IPS-20b (cell line): ENCODE measurements around the gene IKZF1.

Experiments used
- H3K27ac ChIP-seq: one replicate; pipeline ENCODE4 v1.5.1; 2013; ENCODE audit warnings: low read length
- H3K27me3 ChIP-seq: 2 replicates; pipeline ENCODE4 v1.6.1; 2013; ENCODE audit warnings: mild to moderate bottlenecking, low read length, inconsistent platforms; ENCODE audit not compliant: insufficient read depth
- H3K36me3 ChIP-seq: 2 replicates; pipeline ENCODE4 v1.6.1; 2013; ENCODE audit warnings: low read depth, mild to moderate bottlenecking, inconsistent platforms, low read length, moderate library complexity; ENCODE audit not compliant: insufficient read depth
- H3K4me1 ChIP-seq: 2 replicates; pipeline ENCODE4 v1.6.1; 2013; ENCODE audit warnings: mild to moderate bottlenecking, control low read depth, inconsistent platforms, low read length, moderate library complexity; ENCODE audit not compliant: insufficient read depth
- H3K4me3 ChIP-seq: 2 replicates; pipeline ENCODE4 v1.5.1; 2013; ENCODE audit warnings: mild to moderate bottlenecking, low read length, inconsistent platforms
- H3K9ac ChIP-seq: 2 replicates; pipeline ENCODE4 v1.6.1; 2013; ENCODE audit warnings: low read depth, mild to moderate bottlenecking, inconsistent platforms, low read length, moderate library complexity
- H3K9me3 ChIP-seq: 2 replicates; pipeline ENCODE4 v1.6.1; 2013; ENCODE audit warnings: mild to moderate bottlenecking, low read depth, low read length, inconsistent platforms; ENCODE audit not compliant: insufficient read depth

IKZF1 gene

DNA sequence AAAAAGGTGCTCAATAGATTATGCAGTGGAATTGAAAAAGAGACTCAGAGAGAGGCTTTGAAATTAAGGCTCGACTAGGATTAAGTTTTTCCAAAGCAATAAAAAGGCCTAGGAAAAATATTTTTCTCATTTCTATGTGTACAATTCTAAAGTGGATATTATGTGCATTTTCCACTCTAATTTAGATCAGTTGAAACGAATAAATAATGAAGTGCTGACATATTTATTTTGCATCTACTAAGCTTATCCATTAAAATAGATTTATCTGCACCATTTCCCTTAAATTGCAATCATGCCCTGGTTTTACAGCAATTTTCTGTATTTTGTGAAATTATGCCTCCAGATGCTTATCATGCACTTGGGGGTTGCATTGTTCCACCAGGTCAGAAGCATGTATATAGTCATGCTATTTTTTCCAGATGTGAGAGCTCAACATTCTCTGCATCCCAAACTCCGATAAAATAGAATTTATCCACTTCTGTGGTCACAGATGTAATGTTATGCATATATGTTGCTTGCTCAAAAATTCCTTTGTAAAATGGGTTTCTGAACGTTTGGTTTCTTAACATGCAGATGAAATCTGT is 127.3 kb downstream of the IKZF1 start:
- no peak overlapping the region for H3K9ac ChIP-seq
- no peak overlapping the region for H3K27ac ChIP-seq
- H3K9me3 ChIP-seq: no peaks in the 10 kb centered on the region; the same call in 1 of the 2 replicates
- H3K36me3 ChIP-seq: no peaks in the 10 kb centered on the region
- H3K27me3 ChIP-seq: no peaks in the 10 kb centered on the region
- H3K4me1 ChIP-seq: no peaks in the 10 kb centered on the region
- H3K4me3 ChIP-seq: no peak overlapping the region

DNA sequence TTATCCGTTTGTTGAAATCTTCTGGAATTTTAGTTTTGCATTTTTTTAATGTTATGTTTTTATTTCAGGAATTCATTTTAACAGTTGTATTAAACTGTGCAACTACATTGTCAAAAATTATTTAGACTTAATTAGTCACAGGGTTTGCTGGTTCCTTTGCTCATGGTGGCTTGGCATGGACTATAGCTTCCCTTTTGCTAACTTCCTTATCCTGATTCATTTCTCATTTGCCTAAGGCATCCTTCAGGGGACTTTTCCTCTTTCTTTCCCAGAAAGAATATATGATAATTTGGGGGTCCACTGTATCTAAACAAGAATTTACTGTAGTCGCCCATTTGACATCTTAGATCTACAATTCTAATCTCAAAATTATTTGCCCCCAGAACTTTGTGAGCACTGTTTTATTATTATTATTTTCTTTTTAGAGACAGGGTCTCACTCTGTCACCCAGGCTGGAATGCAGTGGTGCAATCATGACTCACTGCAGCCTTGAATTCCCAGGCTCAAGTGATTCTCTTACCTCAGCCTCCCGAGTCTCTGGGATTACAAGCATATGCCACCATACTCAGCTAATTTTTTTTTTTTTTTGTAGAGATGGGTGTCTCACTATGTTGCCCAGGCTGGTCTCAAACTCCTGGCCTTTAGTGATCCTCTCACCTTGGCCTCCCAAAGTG is 131.8 kb downstream of the IKZF1 start:
- Histone ChIP-seq H3K4me3 (no peak overlapping the region), H3K9me3 (no peaks in the 10 kb centered on the region), H3K27me3 (no peaks in the 10 kb centered on the region), H3K36me3 (no peaks in the 10 kb centered on the region; the same call in 1 of the 2 replicates), H3K4me1 (no peaks in the 10 kb centered on the region), H3K9ac (no peak overlapping the region), H3K27ac (no peak overlapping the region)

DNA sequence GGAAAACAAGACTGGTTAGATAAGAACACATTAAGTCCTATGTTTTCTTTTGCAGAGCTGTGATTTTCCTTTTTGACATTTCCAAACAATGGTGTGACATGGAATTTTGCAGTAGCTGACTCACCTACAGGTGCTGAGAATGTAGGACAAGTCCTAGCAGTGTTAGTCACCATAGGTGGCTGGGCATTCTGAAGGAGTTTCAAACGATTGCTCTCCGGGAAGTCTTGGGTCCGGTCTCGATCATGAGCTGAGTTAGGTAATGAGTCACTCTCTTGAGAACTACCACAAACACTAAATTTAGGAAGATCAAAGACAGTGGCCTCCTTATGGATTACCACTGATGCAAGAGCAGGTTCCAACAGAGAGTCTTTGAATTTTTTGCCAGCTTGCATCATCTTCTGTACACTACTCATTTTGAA is 142.0 kb downstream of the IKZF1 start:
- peaks cover 23% of the 10 kb centered on the region for H3K36me3 ChIP-seq
- no peaks in the 10 kb centered on the region for H3K9me3 ChIP-seq
- no peak overlapping the region for H3K27ac ChIP-seq

DNA sequence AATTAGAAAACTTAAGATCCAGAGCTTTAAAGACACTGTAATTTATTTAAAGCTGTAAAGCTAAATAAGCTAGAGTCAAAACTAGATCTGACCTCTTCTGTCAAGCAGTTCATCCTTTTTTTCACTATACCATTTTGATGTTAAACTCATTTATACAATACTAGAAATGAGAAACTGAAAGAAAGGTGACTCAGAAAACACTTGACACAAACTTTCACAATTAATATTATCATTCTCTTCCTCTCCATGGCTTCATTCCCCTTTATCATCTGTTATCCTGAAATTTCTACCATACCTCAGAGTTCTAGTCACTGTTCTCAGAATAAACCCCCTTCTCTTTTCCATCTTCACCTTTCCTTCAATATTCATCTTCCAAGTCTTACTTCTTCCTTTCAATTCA is 144.3 kb downstream of the IKZF1 start:
- H3K4me3 ChIP-seq: 0 out of 2 replicates have a peak overlapping the region, but pooled peaks have one; percentile 73
- no peak overlapping the region for H3K27ac ChIP-seq
- H3K4me1 ChIP-seq: peaks cover 3% of the 10 kb centered on the region
- H3K36me3 ChIP-seq: peaks cover 23% of the 10 kb centered on the region
- no peaks in the 10 kb centered on the region for H3K9me3 ChIP-seq
- peaks cover 8% of the 10 kb centered on the region for H3K27me3 ChIP-seq
- H3K9ac ChIP-seq: no peak overlapping the region

More for the DNA sequence above, 142.0 kb downstream of the IKZF1 start:
- Histone ChIP-seq H3K27me3 (peaks cover 8% of the 10 kb centered on the region), H3K4me3 (no peak overlapping the region), H3K4me1 (peaks cover 3% of the 10 kb centered on the region), H3K9ac (no peak overlapping the region)

DNA sequence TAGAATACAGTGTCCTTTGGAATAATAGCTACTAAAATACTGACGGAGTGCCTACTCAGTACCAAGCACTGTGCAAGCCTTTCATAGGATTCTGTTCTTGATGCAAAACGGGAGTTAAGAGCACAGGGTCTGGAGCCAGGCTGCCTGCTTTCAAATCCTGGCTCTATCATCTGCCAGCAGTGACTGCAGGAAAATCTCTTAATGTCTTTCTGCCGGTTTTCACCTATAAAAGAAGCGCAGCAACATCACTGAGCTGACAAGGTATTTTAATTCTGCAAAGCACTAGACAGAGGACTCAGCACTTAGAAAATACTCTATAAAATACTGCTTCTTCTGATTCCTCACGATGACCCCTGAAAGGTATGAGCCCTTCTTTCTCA is 145.0 kb downstream of the IKZF1 start:
- Histone ChIP-seq H3K27ac (no peak overlapping the region), H3K4me1 (peaks cover 3% of the 10 kb centered on the region), H3K27me3 (peaks cover 8% of the 10 kb centered on the region), H3K9me3 (no peaks in the 10 kb centered on the region), H3K9ac (peak overlapping the region; percentile 72; the same call in 1 of the 2 replicates), H3K4me3 (peak overlapping the region; percentile 73), H3K36me3 (peaks cover 23% of the 10 kb centered on the region)

DNA sequence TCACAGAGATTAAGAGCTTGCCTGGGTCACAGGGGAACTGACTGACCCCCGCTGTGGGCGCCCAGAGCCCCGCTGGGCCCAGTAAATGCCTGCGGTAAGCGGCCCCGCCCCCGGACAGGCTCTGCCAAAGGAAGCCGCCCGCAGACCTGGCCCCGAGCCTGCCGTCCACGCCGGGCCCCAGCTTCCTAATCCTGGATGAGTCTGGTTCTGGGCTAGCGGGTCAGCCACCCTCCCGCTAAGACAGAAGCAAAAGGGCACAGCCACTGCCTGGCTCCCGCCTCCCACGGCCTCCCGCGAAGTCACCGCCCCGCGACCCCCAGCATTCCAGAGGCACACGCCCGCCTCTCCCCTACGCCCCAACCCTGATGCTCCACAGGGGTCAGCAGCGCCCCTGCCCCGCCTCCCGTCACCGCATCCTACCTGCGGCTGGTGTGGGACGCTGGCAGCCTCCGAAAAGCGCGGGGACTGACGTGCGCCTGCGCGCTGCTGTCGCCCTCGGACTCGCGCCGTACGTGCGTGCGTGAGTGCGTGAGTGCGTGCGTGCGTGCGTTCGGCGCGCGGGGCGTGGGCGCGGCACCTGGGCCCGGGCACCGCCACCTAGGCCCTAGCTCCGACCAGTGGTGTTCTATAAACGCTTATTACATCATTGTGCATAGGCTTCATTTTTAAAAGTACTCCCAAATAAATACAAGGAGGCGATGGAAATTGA is 145.5 kb downstream of the IKZF1 start, which contains the start of gene FIGNL1:
Gene FIGNL1, minus strand, starts transcription at position 470 of the 709 bp plus-strand sequence. CDS start 3,063 bp downstream, outside the sequence.
- Histone ChIP-seq H3K27ac (no peak within 1 kb of the TSS), H3K27me3 (peaks cover 8% of the 10 kb centered on the region), H3K36me3 (peaks cover 22% of the 10 kb centered on the region), H3K9me3 (no peaks in the 10 kb centered on the region), H3K4me3 (peak within 1 kb of the TSS; percentile 73), H3K4me1 (peaks cover 3% of the 10 kb centered on the region), H3K9ac (peak within 1 kb of the TSS; percentile 72; the same call in 1 of the 2 replicates)

DNA sequence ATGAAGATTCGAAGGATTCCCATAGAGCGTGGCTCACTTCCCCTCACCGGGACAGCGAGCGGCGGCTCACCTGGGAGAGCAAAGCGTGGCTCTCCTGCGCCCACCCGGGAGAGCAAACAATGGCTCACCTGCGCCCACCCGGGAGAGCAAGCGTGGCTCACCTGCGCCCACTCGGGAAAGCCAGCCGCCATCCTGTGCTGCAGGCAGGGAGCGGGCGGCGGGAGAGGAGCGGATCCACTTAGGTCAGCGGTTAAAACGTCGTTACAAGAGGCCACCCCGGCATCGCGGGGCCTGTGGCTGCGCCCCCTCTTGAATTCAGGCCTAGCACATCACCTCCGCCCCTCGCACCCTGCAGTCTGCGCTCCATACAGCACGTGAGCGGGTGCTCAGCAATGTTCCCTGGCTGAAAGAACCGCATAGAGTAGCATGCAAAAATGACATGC is 146.1 kb downstream of the IKZF1 start:
- Histone ChIP-seq H3K27ac (no peak overlapping the region), H3K9me3 (no peaks in the 10 kb centered on the region), H3K4me1 (peaks cover 3% of the 10 kb centered on the region), H3K36me3 (peaks cover 16% of the 10 kb centered on the region), H3K27me3 (peaks cover 8% of the 10 kb centered on the region), H3K9ac (peak overlapping the region; percentile 72; the same call in 1 of the 2 replicates), H3K4me3 (peak overlapping the region; percentile 73)
